Activated T-helper 17 cell treated with anti-CD3 and anti-CD28 coated beads, Interleukin-2, amount 50 U/mL, for 72 hours (primary cell): ENCODE data around the gene CA5A. TPM values are rescaled to one million over a fixed set of nuclear protein-coding genes. Genes with fewer than 3 reads are reported as not detected.

Experiments
- ATAC-seq: fragments of 150-1000 bp; cut with Tn5 transposase; replicated peaks from 2 replicates; pipeline ENCODE4 v1.10.0; 2021; ENCODE audit warnings: mild to moderate bottlenecking, moderate library complexity
- H3K27ac Mint-ChIP-seq: one replicate; pipeline ENCODE4 v1.8.0; 2022; ENCODE audit warnings: mixed read lengths
- H3K27me3 Mint-ChIP-seq: one replicate; pipeline ENCODE4 v1.8.0; 2022; ENCODE audit warnings: mixed read lengths
- H3K36me3 Mint-ChIP-seq: one replicate; pipeline ENCODE4 v1.8.0; 2022; ENCODE audit warnings: low read depth, mild to moderate bottlenecking, mixed read lengths
- H3K4me1 Mint-ChIP-seq: one replicate; pipeline ENCODE4 v1.8.0; 2022; ENCODE audit warnings: mixed read lengths
- H3K4me3 Mint-ChIP-seq: one replicate; pipeline ENCODE4 v1.8.0; 2022; ENCODE audit warnings: mild to moderate bottlenecking, mixed read lengths
- H3K9me3 Mint-ChIP-seq: one replicate; pipeline ENCODE4 v1.8.0; 2022; ENCODE audit warnings: mixed read lengths
- total RNA-seq, 2 donors: library from RNA; stranded (reverse); gene quantifications; one replicate each; pipeline ENCODE4 v1.2.3, GENCODE V29; 2022

Gene CA5A
- total RNA-seq, 2 donors from 2014 or later, result not detected

DNA sequence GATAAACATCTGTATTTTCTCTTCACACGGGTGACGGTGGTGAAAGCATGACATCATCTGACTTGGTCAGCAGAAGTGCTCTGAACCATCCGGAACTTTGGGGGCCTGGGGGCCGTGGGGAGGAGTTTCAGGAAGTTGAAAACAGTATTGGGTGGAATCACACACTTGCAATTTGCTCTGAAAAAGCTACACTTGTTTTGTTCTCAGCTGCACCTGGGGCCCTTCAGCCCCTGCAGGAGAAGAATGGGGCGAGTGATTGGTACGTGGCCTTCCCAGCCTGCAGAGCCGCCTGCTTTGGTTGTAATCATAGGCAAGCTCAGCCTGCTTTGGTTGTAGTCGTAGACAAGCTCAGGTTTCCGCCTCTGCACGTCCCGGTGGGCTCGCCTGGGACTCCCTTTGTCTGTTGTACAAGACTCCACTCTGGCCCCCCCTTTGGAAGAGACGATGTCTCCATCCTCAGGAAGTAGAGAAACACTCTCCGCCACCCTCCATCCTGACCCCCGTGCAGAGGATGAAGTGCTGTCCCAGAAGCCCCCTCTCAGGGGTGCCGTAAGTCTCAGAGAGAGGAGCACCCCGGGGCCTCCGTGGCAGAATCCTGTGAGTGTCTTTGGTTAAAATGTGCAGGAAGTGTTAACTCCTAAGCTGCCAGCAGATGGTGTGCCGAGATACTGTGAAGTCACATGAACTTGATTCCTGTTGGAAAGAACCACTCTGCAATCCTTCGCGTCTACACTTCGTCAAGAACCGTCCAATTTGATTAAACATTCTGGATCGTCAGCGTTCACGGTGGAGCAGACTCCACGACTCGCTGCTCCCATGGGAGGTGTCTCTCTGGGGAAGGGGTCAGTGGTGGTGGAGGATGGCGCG, 20.3 kb upstream of the CA5A start:
- Mint-ChIP-seq H3K36me3 (peaks cover 91% of the 10 kb centered on the region), H3K27me3 (no peaks in the 10 kb centered on the region), H3K9me3 (no peaks in the 10 kb centered on the region)

DNA sequence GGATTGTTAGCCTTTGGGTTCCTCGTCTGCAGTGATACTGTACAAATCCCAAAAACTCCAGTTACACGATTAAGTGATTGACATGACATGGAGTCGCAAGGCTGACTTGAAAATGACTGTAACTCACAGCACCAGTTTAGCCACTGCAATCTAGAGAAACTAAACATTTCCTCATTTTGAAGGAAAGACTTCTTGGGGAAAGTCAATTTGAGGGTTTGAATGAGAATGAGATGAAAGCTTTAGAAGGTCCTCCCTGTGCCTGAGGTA, 19.7 kb upstream of the CA5A start:
- ATAC-seq, result no peak
- peak overlapping the region; percentile 99 for H3K27ac Mint-ChIP-seq
- peaks cover 58% of the 10 kb centered on the region for H3K4me1 Mint-ChIP-seq
- H3K27me3 Mint-ChIP-seq, result no peaks in the 10 kb centered on the region
- H3K36me3 Mint-ChIP-seq, result peaks cover 86% of the 10 kb centered on the region
- peak overlapping the region; percentile 97 for H3K4me3 Mint-ChIP-seq
- H3K9me3 Mint-ChIP-seq, result no peaks in the 10 kb centered on the region

More for the DNA sequence above, 20.3 kb upstream of the CA5A start:
- Mint-ChIP-seq H3K4me1 (peaks cover 61% of the 10 kb centered on the region), H3K4me3 (peak overlapping the region; percentile 97), H3K27ac (peak overlapping the region; percentile 99)
- ATAC-seq, result peak; percentile 74

- H3K4me3 Mint-ChIP-seq, result peak overlapping the region; percentile 97
- H3K27me3 Mint-ChIP-seq, result no peaks in the 10 kb centered on the region
- peaks cover 53% of the 10 kb centered on the region for H3K4me1 Mint-ChIP-seq
- peak; percentile 6 for ATAC-seq
- no peaks in the 10 kb centered on the region for H3K9me3 Mint-ChIP-seq
- H3K27ac Mint-ChIP-seq, result peak overlapping the region; percentile 99
- peaks cover 80% of the 10 kb centered on the region for H3K36me3 Mint-ChIP-seq
These were observed 19.2 kb upstream of the CA5A start for GRCh38 chr16:87955302-87956097.

GRCh38 chr16:87954826-87955225, 18.5 kb upstream of the CA5A start:
- Mint-ChIP-seq H3K27me3 (no peaks in the 10 kb centered on the region), H3K9me3 (no peaks in the 10 kb centered on the region), H3K4me3 (peak overlapping the region; percentile 97), H3K27ac (peak overlapping the region; percentile 99), H3K4me1 (peaks cover 47% of the 10 kb centered on the region), H3K36me3 (peaks cover 74% of the 10 kb centered on the region)
- no peak for ATAC-seq

DNA sequence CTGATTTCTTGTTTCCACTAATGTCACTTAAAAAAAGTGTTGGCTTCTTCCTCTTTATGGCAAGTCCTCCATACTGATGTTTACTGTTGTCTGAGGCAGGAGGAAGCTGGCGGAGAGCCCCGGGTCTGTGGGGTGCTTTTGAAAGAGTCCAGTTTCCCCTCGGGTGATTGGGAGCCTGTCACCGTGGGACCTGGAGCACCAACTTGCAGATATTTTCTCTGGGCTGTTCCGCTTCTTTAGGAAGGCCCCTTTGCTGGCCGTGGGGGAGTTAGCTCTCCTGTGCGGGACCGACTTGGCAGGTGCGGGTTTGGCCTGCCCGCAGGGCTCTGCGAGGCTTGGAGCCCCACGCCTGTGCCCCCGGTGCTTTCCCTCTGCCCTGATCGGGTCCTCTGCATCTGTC, 18.0 kb upstream of the CA5A start:
- peaks cover 69% of the 10 kb centered on the region for H3K36me3 Mint-ChIP-seq
- H3K4me1 Mint-ChIP-seq, result peaks cover 43% of the 10 kb centered on the region
- ATAC-seq, result no peak
- peak overlapping the region; percentile 97 for H3K4me3 Mint-ChIP-seq
- H3K9me3 Mint-ChIP-seq, result no peaks in the 10 kb centered on the region
- H3K27ac Mint-ChIP-seq, result peak overlapping the region; percentile 99
- no peaks in the 10 kb centered on the region for H3K27me3 Mint-ChIP-seq

GRCh38 chr16:87953308-87954215, 17.2 kb upstream of the CA5A start:
- H3K4me1 Mint-ChIP-seq, result peaks cover 38% of the 10 kb centered on the region
- no peaks in the 10 kb centered on the region for H3K9me3 Mint-ChIP-seq
- peaks cover 64% of the 10 kb centered on the region for H3K36me3 Mint-ChIP-seq
- peak overlapping the region; percentile 99 for H3K27ac Mint-ChIP-seq
- peak overlapping the region; percentile 97 for H3K4me3 Mint-ChIP-seq
- H3K27me3 Mint-ChIP-seq, result no peaks in the 10 kb centered on the region
- ATAC-seq, result no peak

DNA sequence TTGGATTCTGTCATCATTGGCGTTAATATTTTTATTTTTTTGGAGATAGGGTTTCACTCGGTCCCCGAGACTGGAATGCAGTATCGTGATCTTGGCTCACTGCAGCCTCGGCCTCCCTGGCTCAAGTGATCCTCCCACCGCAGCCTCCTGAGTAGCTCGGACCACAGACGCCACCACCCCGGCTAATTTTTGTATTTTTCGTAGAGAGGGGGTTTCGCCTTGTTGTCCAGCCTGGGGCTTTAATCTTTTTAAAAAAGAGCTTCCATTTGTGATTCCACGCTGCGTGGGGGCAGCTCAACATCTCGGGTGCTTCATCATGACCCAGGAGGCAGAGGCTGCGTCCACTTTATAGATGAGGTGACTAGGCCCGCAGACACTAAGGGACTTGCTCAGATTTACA, 16.4 kb upstream of the CA5A start:
- peaks cover 34% of the 10 kb centered on the region for H3K4me1 Mint-ChIP-seq
- ATAC-seq, result no peak
- H3K27me3 Mint-ChIP-seq, result no peaks in the 10 kb centered on the region
- no peaks in the 10 kb centered on the region for H3K9me3 Mint-ChIP-seq
- peak overlapping the region; percentile 97 for H3K4me3 Mint-ChIP-seq
- peaks cover 56% of the 10 kb centered on the region for H3K36me3 Mint-ChIP-seq
- peak overlapping the region; percentile 99 for H3K27ac Mint-ChIP-seq

DNA sequence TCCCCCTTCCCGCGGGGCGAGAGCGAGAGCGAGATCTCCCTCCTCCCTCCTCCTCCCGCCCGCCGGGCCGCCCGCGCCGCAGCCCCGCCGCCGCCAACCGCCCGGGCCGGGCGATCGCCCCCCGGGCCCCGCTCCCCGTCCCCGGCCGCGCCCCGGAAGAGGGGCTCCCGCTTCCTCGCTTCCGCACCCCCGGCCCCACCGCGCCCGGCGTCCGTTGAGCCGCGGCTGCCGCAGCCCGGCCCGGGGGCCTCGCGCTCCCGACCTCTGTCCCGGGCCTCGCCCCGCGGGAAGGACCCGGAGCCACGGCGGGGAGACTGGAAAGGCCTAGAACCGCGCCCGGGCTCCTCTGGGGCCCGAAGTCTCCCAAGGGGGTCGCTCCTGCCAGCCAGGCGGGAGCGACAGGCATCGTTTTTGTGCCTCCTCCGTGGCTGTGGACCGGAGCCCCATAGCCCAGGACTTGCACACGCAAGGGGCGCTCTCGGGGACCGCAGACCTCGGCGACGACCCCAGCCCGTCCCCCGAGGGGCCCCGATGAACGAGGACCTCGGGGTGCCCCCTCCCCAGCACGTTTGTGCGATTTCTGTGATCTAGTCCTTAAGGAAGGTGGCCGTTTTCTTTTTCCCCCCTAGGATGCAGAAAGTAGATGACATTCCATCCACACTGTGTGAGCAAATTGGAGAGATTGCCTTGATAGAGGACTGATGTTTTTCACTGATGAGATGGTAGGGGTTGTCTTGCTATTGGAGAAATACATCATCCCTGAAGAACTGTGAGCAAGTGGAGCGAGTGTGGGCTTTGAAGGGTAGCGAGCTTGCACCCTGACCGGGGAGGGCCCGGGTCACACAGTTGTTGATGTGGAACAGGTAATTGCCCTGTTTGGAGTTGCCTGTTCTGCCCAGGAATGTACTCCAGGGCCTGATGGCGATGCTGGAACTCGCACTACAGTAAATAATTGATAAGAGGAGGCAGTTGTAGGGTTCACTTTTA, 15.5 kb upstream of the CA5A start:
- Mint-ChIP-seq H3K27ac (peak overlapping the region; percentile 99), H3K36me3 (peaks cover 47% of the 10 kb centered on the region), H3K4me3 (peak overlapping the region; percentile 97), H3K4me1 (peaks cover 30% of the 10 kb centered on the region), H3K27me3 (no peaks in the 10 kb centered on the region), H3K9me3 (no peaks in the 10 kb centered on the region)
- no peak for ATAC-seq

DNA sequence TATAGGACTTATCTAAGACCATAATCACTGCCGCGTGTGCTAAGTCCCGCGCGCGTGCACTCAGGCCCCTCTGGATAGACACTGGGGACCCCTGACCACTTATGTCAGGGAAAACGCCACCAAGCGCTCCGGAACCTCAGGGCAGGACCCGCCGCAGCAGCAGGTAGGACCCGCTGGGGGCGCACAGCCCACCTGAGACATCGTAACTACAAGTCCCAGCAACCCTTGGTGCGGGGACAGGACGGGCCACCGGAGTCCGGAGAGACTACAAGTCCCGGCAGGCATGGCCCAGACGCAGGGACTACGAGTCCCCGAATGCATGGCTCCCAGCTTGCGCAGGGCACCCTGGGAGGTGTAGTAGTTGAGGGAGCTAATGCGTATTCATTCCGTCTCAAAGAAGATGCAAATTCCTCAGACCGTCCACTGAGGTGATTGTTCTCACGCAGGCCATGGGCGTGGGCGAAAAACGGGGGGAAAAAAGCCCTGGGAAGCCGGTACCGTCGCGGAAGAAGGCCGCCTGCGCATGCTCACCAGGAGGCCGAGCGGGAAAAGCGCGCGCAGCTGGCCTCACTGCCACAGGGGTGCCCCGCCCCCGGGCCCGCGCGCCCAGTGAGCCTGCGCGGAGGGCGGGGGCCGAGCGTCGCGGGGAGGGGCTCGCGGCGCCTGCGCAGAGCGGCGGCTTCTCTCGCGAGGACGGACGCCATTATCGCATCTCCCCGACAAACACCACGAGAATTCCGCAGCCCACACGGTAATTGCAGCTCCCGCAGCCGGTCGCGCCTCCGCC, 14.6 kb upstream of the CA5A start, which contains the start of gene BANP:
TSS of gene BANP (plus strand) at position 670 of the 787 bp plus-strand sequence. CDS start 23,682 bp downstream, outside the sequence.
- peak; percentile 94 for ATAC-seq
- H3K36me3 Mint-ChIP-seq, result peaks cover 38% of the 10 kb centered on the region
- H3K4me1 Mint-ChIP-seq, result peaks cover 27% of the 10 kb centered on the region
- peak within 1 kb of the TSS; percentile 97 for H3K4me3 Mint-ChIP-seq
- H3K9me3 Mint-ChIP-seq, result no peaks in the 10 kb centered on the region
- peak within 1 kb of the TSS; percentile 99 for H3K27ac Mint-ChIP-seq
- H3K27me3 Mint-ChIP-seq, result no peaks in the 10 kb centered on the region

GRCh38 chr16:87949071-87949744, 12.9 kb upstream of the CA5A start:
- Mint-ChIP-seq H3K4me3 (peak overlapping the region; percentile 30), H3K4me1 (peaks cover 16% of the 10 kb centered on the region), H3K9me3 (no peaks in the 10 kb centered on the region), H3K27me3 (no peaks in the 10 kb centered on the region), H3K27ac (no peak overlapping the region), H3K36me3 (peaks cover 24% of the 10 kb centered on the region)
- no peak for ATAC-seq

GRCh38 chr16:87948735-87949070, 12.4 kb upstream of the CA5A start:
- H3K36me3 Mint-ChIP-seq, result peaks cover 19% of the 10 kb centered on the region
- peak overlapping the region; percentile 30 for H3K4me3 Mint-ChIP-seq
- no peaks in the 10 kb centered on the region for H3K27me3 Mint-ChIP-seq
- H3K4me1 Mint-ChIP-seq, result peaks cover 11% of the 10 kb centered on the region
- ATAC-seq, result no peak
- no peak overlapping the region for H3K27ac Mint-ChIP-seq
- H3K9me3 Mint-ChIP-seq, result no peaks in the 10 kb centered on the region

GRCh38 chr16:87948119-87948545, 11.8 kb upstream of the CA5A start:
- Mint-ChIP-seq H3K4me3 (peak overlapping the region; percentile 30), H3K27ac (peak overlapping the region; percentile 44), H3K27me3 (no peaks in the 10 kb centered on the region), H3K4me1 (peaks cover 5% of the 10 kb centered on the region), H3K36me3 (peaks cover 14% of the 10 kb centered on the region), H3K9me3 (no peaks in the 10 kb centered on the region)
- no peak for ATAC-seq
